ENCODE data around the gene ING5. TPM values are rescaled to one million over a fixed set of nuclear protein-coding genes. Genes with fewer than 3 reads are reported as not detected.

The ING5 gene
- polyA plus RNA-seq, 3 donors, result 6.5 to 29.5 (median 6.6) TPM

DNA sequence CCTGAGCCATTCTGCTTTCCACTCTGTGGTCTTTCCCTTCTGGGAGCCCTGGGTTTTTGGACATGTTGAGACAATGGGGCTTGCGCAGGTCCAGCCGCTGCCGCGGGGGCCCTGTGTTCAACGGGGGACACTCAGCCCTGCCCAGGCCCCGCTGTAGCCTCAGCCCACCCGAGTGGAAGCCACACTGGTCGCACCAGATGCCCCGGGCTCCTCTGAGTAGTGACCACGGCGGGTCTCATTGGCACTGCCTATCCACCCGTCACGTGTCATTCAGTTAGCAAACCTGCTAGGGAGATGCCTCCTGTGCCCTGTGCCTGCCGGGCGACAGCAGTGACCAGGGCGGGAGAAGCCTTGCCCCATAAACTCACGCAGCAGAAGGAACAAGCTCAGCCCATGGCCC lies 51.7 kb downstream of the ING5 start:
- Histone ChIP-seq H2AFZ (ENCODE audit: insufficient read depth, low read depth, low read length, poor library complexity, severe bottlenecking) (no peak overlapping the region), H3K9ac (ENCODE audit: insufficient read depth, low read length, poor library complexity, severe bottlenecking) (no peak overlapping the region), H4K20me1 (ENCODE audit: insufficient read depth, low read length) (no peaks in the 10 kb centered on the region), H3K4me3 (replicated peaks in 1 of 3; ENCODE audit: low read depth in 2 of 3, low read length in 3 of 3) (no peak overlapping the region), H3K4me1 (ENCODE audit: control insufficient read depth in 1 of 2, insufficient read depth in 2 of 2, low read length in 2 of 2) (no peaks in the 10 kb centered on the region), H3K4me2 (replicated peaks; ENCODE audit: extremely low read depth, low read length, poor library complexity, severe bottlenecking) (no peak overlapping the region), H3K9me3 (replicated peaks in 1 of 2; ENCODE audit: control insufficient read depth in 1 of 2, insufficient read depth in 1 of 2, low read length in 2 of 2) (no peaks in the 10 kb centered on the region), H3K36me3 (replicated peaks in 1 of 2; ENCODE audit: control insufficient read depth in 1 of 2, insufficient read depth in 2 of 2, low read length in 2 of 2) (peaks cover 33 to 49% of the 10 kb centered on the region in 2 donors), H3K27ac (ENCODE audit: low read depth in 1 of 2, low read length in 2 of 2) (no peak overlapping the region), H3K79me2 (ENCODE audit: insufficient read depth, low read length) (no peaks in the 10 kb centered on the region), H3K27me3 (ENCODE audit: control insufficient read depth in 2 of 2, insufficient read depth in 2 of 2, low read length in 2 of 2) (no peaks in the 10 kb centered on the region)
- Mint-ChIP-seq H3K4me3 (no peak overlapping the region), H3K9me3 (peaks cover 0 to 2% (median 0%) of the 10 kb centered on the region in 7 donors), H3K4me1 (no peaks in the 10 kb centered on the region), H3K27me3 (ENCODE audit: low read depth in 3 of 3) (no peaks in the 10 kb centered on the region), H3K36me3 (peaks cover 55 to 76% of the 10 kb centered on the region in 2 donors), H3K27ac (peak overlapping the region in 1 of 7 donors; percentile 40)
- DNase-seq, result no peak
- TF ChIP-seq, protein P1, sequence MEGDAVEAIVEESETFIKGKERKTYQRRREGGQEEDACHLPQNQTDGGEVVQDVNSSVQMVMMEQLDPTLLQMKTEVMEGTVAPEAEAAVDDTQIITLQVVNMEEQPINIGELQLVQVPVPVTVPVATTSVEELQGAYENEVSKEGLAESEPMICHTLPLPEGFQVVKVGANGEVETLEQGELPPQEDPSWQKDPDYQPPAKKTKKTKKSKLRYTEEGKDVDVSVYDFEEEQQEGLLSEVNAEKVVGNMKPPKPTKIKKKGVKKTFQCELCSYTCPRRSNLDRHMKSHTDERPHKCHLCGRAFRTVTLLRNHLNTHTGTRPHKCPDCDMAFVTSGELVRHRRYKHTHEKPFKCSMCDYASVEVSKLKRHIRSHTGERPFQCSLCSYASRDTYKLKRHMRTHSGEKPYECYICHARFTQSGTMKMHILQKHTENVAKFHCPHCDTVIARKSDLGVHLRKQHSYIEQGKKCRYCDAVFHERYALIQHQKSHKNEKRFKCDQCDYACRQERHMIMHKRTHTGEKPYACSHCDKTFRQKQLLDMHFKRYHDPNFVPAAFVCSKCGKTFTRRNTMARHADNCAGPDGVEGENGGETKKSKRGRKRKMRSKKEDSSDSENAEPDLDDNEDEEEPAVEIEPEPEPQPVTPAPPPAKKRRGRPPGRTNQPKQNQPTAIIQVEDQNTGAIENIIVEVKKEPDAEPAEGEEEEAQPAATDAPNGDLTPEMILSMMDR (IDR thresholded peaks at IDR 0.05), result no peak
- over 99% methylated on average over 17 of the region's 17 CpGs for WGBS (ENCODE audit: insufficient coverage)
- intact Hi-C loops (cut with micrococcal nuclease), result no loop called here

DNA sequence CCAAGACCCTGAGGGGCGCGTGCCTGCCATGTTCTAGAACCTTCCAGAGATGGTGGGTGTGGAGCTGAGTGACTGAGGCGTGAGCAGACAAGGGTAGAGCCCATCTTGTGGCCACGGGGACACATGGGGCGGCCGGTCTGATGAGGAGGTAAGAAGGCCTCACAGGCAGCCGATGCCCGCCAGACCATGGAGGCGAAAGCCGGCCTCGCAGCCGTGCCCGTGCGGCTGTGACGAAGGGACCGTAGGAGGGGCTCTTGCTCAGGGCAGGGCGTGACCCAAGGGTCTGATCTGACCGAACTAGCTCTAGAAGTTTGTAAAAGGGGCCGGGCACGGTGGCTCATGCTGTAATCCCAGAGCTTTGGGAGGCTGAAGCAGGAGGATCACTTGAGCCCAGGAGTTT lies 52.2 kb downstream of the ING5 start:
- Mint-ChIP-seq H3K27me3 (ENCODE audit: low read depth in 3 of 3) (no peaks in the 10 kb centered on the region), H3K27ac (peak overlapping the region in 4 of 7 donors; percentile 3 to 62 (median 20)), H3K36me3 (peaks cover 54 to 75% of the 10 kb centered on the region in 2 donors), H3K4me3 (no peak overlapping the region), H3K4me1 (no peaks in the 10 kb centered on the region), H3K9me3 (peaks cover 0 to 2% (median 0%) of the 10 kb centered on the region in 7 donors)
- no peaks in the 10 kb centered on the region for H4K20me1 ChIP-seq (ENCODE audit: insufficient read depth, low read length)
- H3K36me3 ChIP-seq (replicated peaks in 1 of 2; ENCODE audit: control insufficient read depth in 1 of 2, insufficient read depth in 2 of 2, low read length in 2 of 2), result peaks cover 29 to 49% of the 10 kb centered on the region in 2 donors
- H3K4me1 ChIP-seq (ENCODE audit: control insufficient read depth in 1 of 2, insufficient read depth in 2 of 2, low read length in 2 of 2), result no peaks in the 10 kb centered on the region
- H3K27me3 ChIP-seq (ENCODE audit: control insufficient read depth in 2 of 2, insufficient read depth in 2 of 2, low read length in 2 of 2), result no peaks in the 10 kb centered on the region
- no peak overlapping the region for H3K4me2 ChIP-seq (replicated peaks; ENCODE audit: extremely low read depth, low read length, poor library complexity, severe bottlenecking)
- intact Hi-C loops (cut with micrococcal nuclease), result no loop called here
- no peak overlapping the region for H3K27ac ChIP-seq (ENCODE audit: low read depth in 1 of 2, low read length in 2 of 2)
- TF ChIP-seq, protein P1 (IDR thresholded peaks at IDR 0.05), result no peak
- no peak overlapping the region for H3K4me3 ChIP-seq (replicated peaks in 1 of 3; ENCODE audit: low read depth in 2 of 3, low read length in 3 of 3)
- no peak overlapping the region for H3K9ac ChIP-seq (ENCODE audit: insufficient read depth, low read length, poor library complexity, severe bottlenecking)
- WGBS (ENCODE audit: insufficient coverage), result 98% methylated on average over 20 of the region's 20 CpGs
- H3K9me3 ChIP-seq (replicated peaks in 1 of 2; ENCODE audit: control insufficient read depth in 1 of 2, insufficient read depth in 1 of 2, low read length in 2 of 2), result no peaks in the 10 kb centered on the region
- no peaks in the 10 kb centered on the region for H3K79me2 ChIP-seq (ENCODE audit: insufficient read depth, low read length)
- DNase-seq, result no peak
- no peak overlapping the region for H2AFZ ChIP-seq (ENCODE audit: insufficient read depth, low read depth, low read length, poor library complexity, severe bottlenecking)
